DND-41 (cell line): Measurements from ENCODE around the gene MFAP2.

Experiments
- ATAC-seq: fragments of 200-7000 bp; cut with Tn5 transposase; 3 replicates; pipeline ENCODE4 v1.9.1; 2021; ENCODE audit warnings: low read depth; ENCODE audit not compliant: insufficient read depth
- DNase-seq: peaks from one replicate; pipeline ENCODE4 v3.0.0-alpha.2; 2020
- H2AFZ ChIP-seq: 2 replicates; pipeline ENCODE4 v1.6.0; 2012; ENCODE audit warnings: low read depth, low read length
- H3K27ac ChIP-seq: 2 replicates; pipeline ENCODE4 v1.5.1; 2012; ENCODE audit warnings: low read length, inconsistent platforms
- H3K27me3 ChIP-seq: fragments of 200-600 bp; sonication (generic); 2 replicates; pipeline ENCODE4 v1.6.0; 2012; ENCODE audit warnings: low read length, mild to moderate bottlenecking, inconsistent platforms; ENCODE audit not compliant: insufficient read depth, poor library complexity
- H3K36me3 ChIP-seq: 2 replicates; pipeline ENCODE4 v1.5.1; 2012; ENCODE audit warnings: low read length, inconsistent platforms; ENCODE audit not compliant: insufficient read depth
- H3K4me1 ChIP-seq: 2 replicates; pipeline ENCODE4 v1.5.1; 2012; ENCODE audit warnings: mild to moderate bottlenecking, low read length; ENCODE audit not compliant: insufficient read depth
- H3K4me2 ChIP-seq: 2 replicates; pipeline ENCODE4 v1.6.0; 2012; ENCODE audit warnings: mild to moderate bottlenecking, moderate library complexity, low read length, inconsistent platforms; ENCODE audit not compliant: insufficient read depth
- H3K4me3 ChIP-seq, 2 experiments: fragments of 200-600 bp in 1 of 2; shearing (Covaris generic) in 1 of 2; 2 replicates each; pipeline ENCODE4 v1.5.1; 2012 to 2016; ENCODE audit warnings: inconsistent platforms in 2 of 2, low read length in 2 of 2, mild to moderate bottlenecking in 2 of 2, low read depth in 1 of 2, moderate library complexity in 1 of 2
- H3K79me2 ChIP-seq: 2 replicates; pipeline ENCODE4 v1.6.0; 2012; ENCODE audit warnings: low read length, inconsistent platforms; ENCODE audit not compliant: insufficient read depth
- H3K9ac ChIP-seq: 2 replicates; pipeline ENCODE4 v1.6.0; 2012; ENCODE audit warnings: low read depth, mild to moderate bottlenecking, inconsistent platforms, low read length, moderate library complexity
- H3K9me3 ChIP-seq: 2 replicates; pipeline ENCODE4 v1.5.1; 2012; ENCODE audit warnings: low read length, moderate library complexity, mild to moderate bottlenecking, inconsistent platforms; ENCODE audit not compliant: insufficient read depth, severe bottlenecking
- H4K20me1 ChIP-seq: 2 replicates; pipeline ENCODE4 v1.6.0; 2012; ENCODE audit warnings: low read length; ENCODE audit not compliant: insufficient read depth
- EZH2 ChIP-seq: IDR thresholded peaks from 3 replicates; pipeline ENCODE4 v1.6.1; 2012; ENCODE audit warnings: borderline replicate concordance, low read depth, mild to moderate bottlenecking, moderate library complexity, low read length, inconsistent platforms; ENCODE audit not compliant: severe bottlenecking
- TF ChIP-seq, protein P1 (sequence below): IDR thresholded peaks from 2 replicates; pipeline ENCODE4 v1.5.1; 2012; ENCODE audit warnings: borderline replicate concordance, low read length, moderate library complexity, mild to moderate bottlenecking; ENCODE audit not compliant: poor library complexity, severe bottlenecking; ENCODE audit errors: extremely low read depth

MFAP2 gene

DNA sequence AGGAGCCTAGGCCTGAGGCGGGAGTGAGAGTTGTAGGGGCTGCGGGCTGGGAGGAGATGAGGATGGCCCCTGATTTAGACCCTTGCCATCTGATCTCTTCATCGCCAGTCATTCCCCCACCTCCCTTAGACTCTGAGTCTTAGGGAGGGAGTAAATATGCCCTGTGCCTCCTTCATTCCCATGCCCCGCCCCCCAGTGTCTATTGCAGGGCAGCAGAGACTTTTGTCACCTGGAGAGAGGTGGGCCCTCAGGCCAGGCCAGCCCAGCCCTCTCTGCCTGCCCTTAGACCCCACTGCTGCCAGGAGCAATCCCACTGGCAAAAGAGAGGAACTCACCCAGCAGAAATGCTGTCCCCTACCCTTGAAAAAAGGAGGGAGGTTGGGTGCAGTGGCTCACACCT is 3.2 kb upstream of the MFAP2 start:
- no peak overlapping the region for H3K4me2 ChIP-seq
- no peaks in the 10 kb centered on the region; the same call in 1 of the 2 replicates for H4K20me1 ChIP-seq
- no peak overlapping the region for H3K4me3 ChIP-seq
- ATAC-seq, result no peak
- H3K27me3 ChIP-seq, result no peaks in the 10 kb centered on the region
- H3K36me3 ChIP-seq, result peaks cover 19% of the 10 kb centered on the region
- no peak overlapping the region for H3K27ac ChIP-seq
- no peak overlapping the region for H2AFZ ChIP-seq
- H3K9me3 ChIP-seq, result no peaks in the 10 kb centered on the region
- no peak overlapping the region for H3K9ac ChIP-seq
- TF ChIP-seq, protein P1, sequence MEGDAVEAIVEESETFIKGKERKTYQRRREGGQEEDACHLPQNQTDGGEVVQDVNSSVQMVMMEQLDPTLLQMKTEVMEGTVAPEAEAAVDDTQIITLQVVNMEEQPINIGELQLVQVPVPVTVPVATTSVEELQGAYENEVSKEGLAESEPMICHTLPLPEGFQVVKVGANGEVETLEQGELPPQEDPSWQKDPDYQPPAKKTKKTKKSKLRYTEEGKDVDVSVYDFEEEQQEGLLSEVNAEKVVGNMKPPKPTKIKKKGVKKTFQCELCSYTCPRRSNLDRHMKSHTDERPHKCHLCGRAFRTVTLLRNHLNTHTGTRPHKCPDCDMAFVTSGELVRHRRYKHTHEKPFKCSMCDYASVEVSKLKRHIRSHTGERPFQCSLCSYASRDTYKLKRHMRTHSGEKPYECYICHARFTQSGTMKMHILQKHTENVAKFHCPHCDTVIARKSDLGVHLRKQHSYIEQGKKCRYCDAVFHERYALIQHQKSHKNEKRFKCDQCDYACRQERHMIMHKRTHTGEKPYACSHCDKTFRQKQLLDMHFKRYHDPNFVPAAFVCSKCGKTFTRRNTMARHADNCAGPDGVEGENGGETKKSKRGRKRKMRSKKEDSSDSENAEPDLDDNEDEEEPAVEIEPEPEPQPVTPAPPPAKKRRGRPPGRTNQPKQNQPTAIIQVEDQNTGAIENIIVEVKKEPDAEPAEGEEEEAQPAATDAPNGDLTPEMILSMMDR, result no peak
- no peak for TF ChIP-seq EZH2
- H3K79me2 ChIP-seq, result no peaks in the 10 kb centered on the region
- H3K4me1 ChIP-seq, result no peaks in the 10 kb centered on the region
- no peak for DNase-seq

- H3K4me3 ChIP-seq, result no peak overlapping the region
- no peaks in the 10 kb centered on the region for H3K9me3 ChIP-seq
- no peak overlapping the region for H3K4me2 ChIP-seq
- H3K36me3 ChIP-seq, result peaks cover 14% of the 10 kb centered on the region
- H3K4me1 ChIP-seq, result no peaks in the 10 kb centered on the region
- H4K20me1 ChIP-seq, result no peaks in the 10 kb centered on the region; the same call in 1 of the 2 replicates
- H3K9ac ChIP-seq, result no peak overlapping the region
- DNase-seq (no peak), ATAC-seq (no peak)
- H3K79me2 ChIP-seq, result no peaks in the 10 kb centered on the region
- no peak for TF ChIP-seq EZH2
- TF ChIP-seq, protein P1, result no peak
- no peaks in the 10 kb centered on the region for H3K27me3 ChIP-seq
- no peak overlapping the region for H2AFZ ChIP-seq
- no peak overlapping the region for H3K27ac ChIP-seq
Observed at GRCh38 chr1:16982902-16983301, 2.5 kb upstream of the MFAP2 start.

- H3K79me2 ChIP-seq, result no peaks in the 10 kb centered on the region
- H3K36me3 ChIP-seq, result peaks cover 4% of the 10 kb centered on the region; the same call in 1 of the 2 replicates
- no peaks in the 10 kb centered on the region for H3K27me3 ChIP-seq
- no peaks in the 10 kb centered on the region; the same call in 1 of the 2 replicates for H4K20me1 ChIP-seq
- no peak overlapping the region for H3K9ac ChIP-seq
- DNase-seq, result no peak
- H3K9me3 ChIP-seq, result no peaks in the 10 kb centered on the region
- no peak overlapping the region for H2AFZ ChIP-seq
- no peak overlapping the region for H3K4me2 ChIP-seq
- H3K4me3 ChIP-seq, result no peak overlapping the region
- H3K4me1 ChIP-seq, result no peaks in the 10 kb centered on the region
- no peak overlapping the region for H3K27ac ChIP-seq
- no peak for ATAC-seq
- TF ChIP-seq, protein P1, result no peak
- TF ChIP-seq EZH2, result no peak
Observed at GRCh38 chr1:16981269-16981849, 939 bp upstream of the MFAP2 start.
